Pancreas (tissue), 10 donors: ENCODE measurements around the gene CFAP46. TPM values are rescaled to one million over a fixed set of nuclear protein-coding genes. Genes with fewer than 3 reads are reported as not detected.

ENCODE experiments used
- ATAC-seq, 4 donors: fragments of 200-7000 bp; cut with Tn5 transposase; one replicate each; pipeline versions ENCODE4 v1.8.0 to v1.9.1; 2020; ENCODE audit warnings: mild to moderate bottlenecking in 4 of 4, moderate library complexity in 4 of 4
- DNase-seq, 6 donors: peaks; one replicate each; pipeline ENCODE4 v3.0.0-alpha.2; 2020
- FAIRE-seq: peaks from 2 replicates; lab custom pipeline; 2012; peaks lifted over from hg19 to GRCh38; lab: Jason Lieb, UNC
- H3K27ac ChIP-seq, 4 donors: fragments of 200-600 bp; sonication (generic); 1 replicate in 3 of 4; 2 replicates in 1 of 4; pipeline versions ENCODE4 v1.5.0 to v1.8.0; 2020
- H3K27me3 ChIP-seq, 4 donors: fragments of 200-600 bp; one replicate each; pipeline ENCODE4 v1.8.0; 2021
- H3K36me3 ChIP-seq, 3 donors: fragments of 200-600 bp; sonication (generic) in 1 of 3; one replicate each; pipeline versions ENCODE4 v1.5.0 to v1.8.0; 2020 to 2021
- H3K4me1 ChIP-seq, 3 donors: fragments of 200-600 bp; one replicate each; pipeline ENCODE4 v1.8.0; 2021
- H3K4me3 ChIP-seq, 4 donors: fragments of 200-600 bp; sonication (generic) in 2 of 4; one replicate each; pipeline versions ENCODE4 v1.5.0 to v1.8.0; 2020 to 2021
- H3K9me3 ChIP-seq, 4 donors: fragments of 200-600 bp; one replicate each; pipeline ENCODE4 v1.8.0; 2021
- CTCF ChIP-seq, 4 donors: fragments of 200-600 bp; sonication (generic) in 3 of 4; IDR thresholded peaks; one replicate each; pipeline versions ENCODE4 v1.5.0 to v1.8.0; 2021; ENCODE audit warnings: antibody characterized with exemption in 4 of 4
- WGBS, 2 donors: extraction: QIAGEN DNeasy Blood & Tissue Kit; methylation state at CpG; one replicate each; pipeline ENCODE4 v1.1.7; 2013; 5-methylcytosine and 5-hydroxymethylcytosine counted together
- intact Hi-C, 3 donors: fragments of 100-400 bp; cut with DNase I; formaldehyde crosslinking; loops; one replicate each; pipeline versions ENCODE4 v1.11.1 to v1.14.2; 2022
- polyA plus RNA-seq, 2 donors: library from polyadenylated mRNA; stranded (reverse); fragments of 200-250 nt; gene quantifications; one replicate each; pipeline ENCODE4 v1.2.3, GENCODE V29; 2013
- total RNA-seq, 6 donors: library from RNA; stranded (reverse); fragmentation: NEBNext Ultra II Directional in 4 of 6; extraction: Animal tissue kit (Norgen Biotek cat#: 25700) in 4 of 6; gene quantifications; one replicate each; pipeline versions ENCODE4 v1.2.1 to v1.2.4, GENCODE V29; 2021 to 2023
- donor health status: healthy with polysubstance abuse.
- donor health status: DM: no; HTN: no; CAD: no; lungs with moderate emphysema.
- donor health status: DM: no; HTN: no; CAD: no.
- donor health status: control.
- donor health status: control.
- donor health status: Bipolar disorder and iron deficiency.
- donor health status: DM: yes; HTN: yes; CAD: no.
- donor health status: DM: no; HTN: no; CAD: no.
- donor health status: DM: no; HTN: no; CAD: no.
- donor health status: DM: yes; HTN: yes; CAD: no.

The CFAP46 gene
- total and polyA plus RNA-seq, 8 donors, result 0.39 to 1.6 (median 1.0) TPM

- H3K4me1 ChIP-seq, result no peaks in the 10 kb centered on the region
- H3K4me3 ChIP-seq, result no peak overlapping the region
- H3K9me3 ChIP-seq, result no peaks in the 10 kb centered on the region
- no peaks in the 10 kb centered on the region for H3K36me3 ChIP-seq
- no peaks in the 10 kb centered on the region for H3K27me3 ChIP-seq
- H3K27ac ChIP-seq, result no peak overlapping the region
- no peak for TF ChIP-seq CTCF (IDR thresholded peaks at IDR 0.05)
- intact Hi-C loops, result no loop called here
- ATAC-seq (no peak), DNase-seq (peak in 3 of 6 donors; percentile 3 to 25 (median 8)), FAIRE-seq (no peak)
- WGBS, 2 donors, result 77 to 90% methylated on average over 16 of the region's 16 CpGs
Observed at GRCh38 chr10:132869621-132870020, 72.7 kb downstream of the CFAP46 start.

GRCh38 chr10:132868995-132869394 lies 73.4 kb downstream of the CFAP46 start:
- 76 to 86% methylated on average over 25 to 26 of the region's 26 CpGs for WGBS, 2 donors
- peak in 2 of 6 donors; percentile 34 to 39 for DNase-seq
- TF ChIP-seq CTCF (IDR thresholded peaks at IDR 0.05), result no peak
- Histone ChIP-seq H3K27ac (no peak overlapping the region), H3K4me3 (no peak overlapping the region), H3K9me3 (no peaks in the 10 kb centered on the region), H3K36me3 (no peaks in the 10 kb centered on the region), H3K27me3 (no peaks in the 10 kb centered on the region), H3K4me1 (no peaks in the 10 kb centered on the region)
- FAIRE-seq, result no peak
- no peak for ATAC-seq
- intact Hi-C loops, result no loop called here

- ATAC-seq, result no peak
- WGBS, 2 donors, result 74 to 80% methylated on average over 41 of the region's 41 CpGs
- no peaks in the 10 kb centered on the region for H3K9me3 ChIP-seq
- peak in 2 of 6 donors; percentile 45 to 46 for DNase-seq
- H3K4me1 ChIP-seq, result no peaks in the 10 kb centered on the region
- no peak for FAIRE-seq
- intact Hi-C loops, result no loop called here
- H3K4me3 ChIP-seq, result no peak overlapping the region
- H3K27ac ChIP-seq, result no peak overlapping the region
- H3K36me3 ChIP-seq, result no peaks in the 10 kb centered on the region
- TF ChIP-seq CTCF (IDR thresholded peaks at IDR 0.05), result no peak
- no peaks in the 10 kb centered on the region for H3K27me3 ChIP-seq
Observed at GRCh38 chr10:132867801-132868644, 74.3 kb downstream of the CFAP46 start.

GRCh38 chr10:132866601-132867381 lies 75.6 kb downstream of the CFAP46 start:
- no peak for FAIRE-seq
- peaks cover 0 to 2% (median 0%) of the 10 kb centered on the region in 4 donors for H3K27me3 ChIP-seq
- ATAC-seq, result no peak
- DNase-seq, result peak in 3 of 6 donors; percentile 5 to 45 (median 44)
- no peaks in the 10 kb centered on the region for H3K9me3 ChIP-seq
- no peak overlapping the region for H3K4me3 ChIP-seq
- H3K4me1 ChIP-seq, result no peaks in the 10 kb centered on the region
- no peak overlapping the region for H3K27ac ChIP-seq
- intact Hi-C loops, result no loop called here
- H3K36me3 ChIP-seq, result no peaks in the 10 kb centered on the region
- 53 to 66% methylated on average over 29 of the region's 29 CpGs for WGBS, 2 donors
- no peak for TF ChIP-seq CTCF (IDR thresholded peaks at IDR 0.05)
